GM13976 (cell line): ENCODE data around the gene ETDB.
A peak's percentile ranks its signal among the peaks of the same experiment; 100 is the strongest.
"Not testable (repeated sequence)": the region's sequence is repeated elsewhere in the genome, so short reads cannot be mapped to it uniquely, and the experiment has no call there.

Source experiments
- DNase-seq: peaks from one replicate; pipeline ENCODE4 v3.0.0; 2012; ENCODE audit warnings: low spot score
- CTCF ChIP-seq: IDR thresholded peaks from 2 replicates; pipeline ENCODE4 v1.5.1; 2012; ENCODE audit warnings: borderline replicate concordance, mild to moderate bottlenecking; ENCODE audit not compliant: insufficient read depth; ENCODE audit errors: extremely low read depth, missing control alignments, control extremely low read depth
- in situ Hi-C: fragments of 300-500 bp; cut with MboI; formaldehyde crosslinking; loops from one replicate; pipeline ENCODE4 v1.12.0; 2022; ENCODE audit warnings: low sequenced_read_pairs, mixed read lengths, inconsistent platforms; ENCODE audit not compliant: unreplicated experiment

The ETDB gene

GRCh38 chrX:135120056-135120576, at the start of gene ETDB:
Gene ETDB (minus strand): TSS chrX:135120526. CDS start chrX:135119261, 1,265 bp downstream.
- not testable (repeated sequence) for DNase-seq
- in situ Hi-C loops, result loop anchor here (25.0 kb wide), 1 partner anchor 92 kb away; no protein-coding TSS in a partner anchor

- in situ Hi-C loops, result loop anchor here (25.0 kb wide), 1 partner anchor 118 kb away; no protein-coding TSS in a partner anchor
- not testable (repeated sequence) for DNase-seq
These were observed 49.2 kb upstream of the ETDB start for GRCh38 chrX:135169534-135169933.

GRCh38 chrX:135168486-135168885, 48.2 kb upstream of the ETDB start:
- in situ Hi-C loops, result loop anchor here (25.0 kb wide), 1 partner anchor 119 kb away; no protein-coding TSS in a partner anchor
- no peak for DNase-seq
- TF ChIP-seq CTCF, result no peak

GRCh38 chrX:135154688-135155087, 34.4 kb upstream of the ETDB start:
- in situ Hi-C loops, result loop anchor here (25.0 kb wide), 1 partner anchor 133 kb away; no protein-coding TSS in a partner anchor
- not testable (repeated sequence) for DNase-seq

GRCh38 chrX:135126145-135126544, 5.8 kb upstream of the ETDB start:
- DNase-seq, in situ Hi-C loops: not testable (repeated sequence)

GRCh38 chrX:135116064-135116463, 4.3 kb downstream of the ETDB start:
- in situ Hi-C loops, result loop anchor here (25.0 kb wide), 1 partner anchor 96 kb away; no protein-coding TSS in a partner anchor
- not testable (repeated sequence) for DNase-seq

- DNase-seq, result peak; percentile 47
- in situ Hi-C loops, result loop anchor here (25.0 kb wide), 1 partner anchor 98 kb away; no protein-coding TSS in a partner anchor
- no peak for TF ChIP-seq CTCF
These were observed 5.9 kb downstream of the ETDB start for GRCh38 chrX:135114392-135114791.

- in situ Hi-C loops, result loop anchor here (25.0 kb wide), 1 partner anchor 100 kb away; no protein-coding TSS in a partner anchor
- TF ChIP-seq CTCF, result no peak
- DNase-seq, result no peak
These were observed 7.6 kb downstream of the ETDB start for GRCh38 chrX:135112743-135113142.

- peak; percentile 69 for TF ChIP-seq CTCF
- in situ Hi-C loops, result loop anchor here (25.0 kb wide), 1 partner anchor 100 kb away; no protein-coding TSS in a partner anchor
- no peak for DNase-seq
These were observed 8.1 kb downstream of the ETDB start for GRCh38 chrX:135112096-135112729.
